Endometrial microvascular endothelial cells (primary cell): ENCODE data around the gene THOC7. TPM values are rescaled to one million over a fixed set of nuclear protein-coding genes. Genes with fewer than 3 reads are reported as not detected.

Experiments used
- in situ Hi-C: cut with HindIII; loops from 2 replicates; pipeline ENCODE4 v1.10.0; 2017; ENCODE audit warnings: low sequenced_read_pairs, low pct_unique_long_range_greater_than_20kb; ENCODE audit errors: inconsistent ontology term
- total RNA-seq: library from RNA; depleted of rRNA; stranded (reverse); fragments of >200 nt; gene quantifications from one replicate; pipeline ENCODE4 v1.2.3, GENCODE V29; 2015; ENCODE audit errors: inconsistent ontology term

The THOC7 gene
- total RNA-seq, 1 donor from 2014 or later = 35.2 TPM

- in situ Hi-C loops = no loop called here
These were observed 23.3 kb upstream of the THOC7 start for GRCh38 chr3:63886858-63887257.

- in situ Hi-C loops = no loop called here
These were observed 17.0 kb upstream of the THOC7 start for GRCh38 chr3:63880653-63881052.

GRCh38 chr3:63878394-63879060 lies 14.9 kb upstream of the THOC7 start:
- in situ Hi-C loops = no loop called here

- in situ Hi-C loops = no loop called here
These were observed 14.3 kb upstream of the THOC7 start for GRCh38 chr3:63877737-63878393.

- in situ Hi-C loops = no loop called here
These were observed 12.7 kb upstream of the THOC7 start for GRCh38 chr3:63876260-63876659.

GRCh38 chr3:63875510-63875909 lies 11.9 kb upstream of the THOC7 start:
- in situ Hi-C loops = no loop called here

- in situ Hi-C loops = no loop called here
These were observed 11.2 kb upstream of the THOC7 start for GRCh38 chr3:63874769-63875168.

GRCh38 chr3:63872135-63872924 lies 8.7 kb upstream of the THOC7 start:
- in situ Hi-C loops = no loop called here

- in situ Hi-C loops = no loop called here
These were observed 7.0 kb upstream of the THOC7 start for GRCh38 chr3:63870615-63871005.

GRCh38 chr3:63869940-63870614 lies 6.5 kb upstream of the THOC7 start:
- in situ Hi-C loops = no loop called here

GRCh38 chr3:63867225-63867624 lies 3.6 kb upstream of the THOC7 start:
- in situ Hi-C loops = no loop called here

GRCh38 chr3:63864965-63865327 lies 1.3 kb upstream of the THOC7 start:
- in situ Hi-C loops = no loop called here

GRCh38 chr3:63864008-63864964 lies 681 bp upstream of the THOC7 start:
- in situ Hi-C loops = no loop called here

- in situ Hi-C loops = no loop called here
These were observed 828 bp downstream of the THOC7 start for GRCh38 chr3:63862804-63863149.

GRCh38 chr3:63861306-63861705 lies 2.3 kb downstream of the THOC7 start:
- in situ Hi-C loops = no loop called here

GRCh38 chr3:63860776-63861175 lies 2.8 kb downstream of the THOC7 start:
- in situ Hi-C loops = no loop called here

GRCh38 chr3:63857311-63857710 lies 6.3 kb downstream of the THOC7 start:
- in situ Hi-C loops = no loop called here

- in situ Hi-C loops = no loop called here
These were observed 8.2 kb downstream of the THOC7 start for GRCh38 chr3:63855333-63855940.
